Stimulated activated CD4-positive, alpha-beta T cell treated with anti-CD3 and anti-CD28 coated beads, Interleukin-4, amount 100 ng/mL, for 48 hours (primary cell): ENCODE measurements around the gene STX3.
A peak's percentile ranks its signal among the peaks of the same experiment; 100 is the strongest.
"Not testable (repeated sequence)": the region's sequence is repeated elsewhere in the genome, so short reads cannot be mapped to it uniquely, and the experiment has no call there.

ENCODE experiments used
- DNase-seq, 2 donors: peaks; one replicate each; pipeline ENCODE4 v3.0.0-alpha.2; 2020; ENCODE audit warnings: low read depth in 2 of 2

STX3 gene

GRCh38 chr11:59787816-59788215 is 32.6 kb downstream of the STX3 start:
- no peak for DNase-seq

GRCh38 chr11:59791639-59792038 is 36.5 kb downstream of the STX3 start:
- DNase-seq = no peak

- no peak for DNase-seq
These were observed 37.3 kb downstream of the STX3 start for GRCh38 chr11:59792507-59792906.

- no peak for DNase-seq
These were observed 39.2 kb downstream of the STX3 start for GRCh38 chr11:59794417-59794816.

GRCh38 chr11:59800390-59801025 is 45.3 kb downstream of the STX3 start:
- DNase-seq = no peak

- no peak for DNase-seq
These were observed 46.1 kb downstream of the STX3 start for GRCh38 chr11:59801160-59801706.

- DNase-seq = no peak
These were observed 46.9 kb downstream of the STX3 start for GRCh38 chr11:59801981-59802638.

- DNase-seq = no peak
These were observed 47.5 kb downstream of the STX3 start for GRCh38 chr11:59802639-59803176.

GRCh38 chr11:59804061-59804460 is 48.9 kb downstream of the STX3 start:
- no peak for DNase-seq

- DNase-seq = no peak
These were observed 52.0 kb downstream of the STX3 start for GRCh38 chr11:59807047-59807610.

- DNase-seq = peak; percentile 83 to 86
These were observed 55.2 kb downstream of the STX3 start, which contains the start of gene MRPL16 for GRCh38 chr11:59810189-59810910. Gene MRPL16, minus strand, starts transcription at chr11:59810778. Its CDS starts 120 bp downstream, at chr11:59810658.

- no peak for DNase-seq
These were observed 55.7 kb downstream of the STX3 start for GRCh38 chr11:59810911-59811259.

GRCh38 chr11:59812220-59812619 is 57.0 kb downstream of the STX3 start:
- DNase-seq = no peak

GRCh38 chr11:59813364-59813763 is 58.2 kb downstream of the STX3 start:
- no peak for DNase-seq

- no peak for DNase-seq
These were observed 58.8 kb downstream of the STX3 start for GRCh38 chr11:59814021-59814420.

GRCh38 chr11:59815754-59816153 is 60.6 kb downstream of the STX3 start:
- no peak for DNase-seq

- DNase-seq = not testable (repeated sequence)
These were observed 61.3 kb downstream of the STX3 start for GRCh38 chr11:59816434-59816833.

- DNase-seq = no peak
These were observed 63.4 kb downstream of the STX3 start for GRCh38 chr11:59818572-59818971.

GRCh38 chr11:59822989-59823566 is 67.9 kb downstream of the STX3 start:
- no peak for DNase-seq

- no peak for DNase-seq
These were observed 74.2 kb downstream of the STX3 start for GRCh38 chr11:59829358-59829757.

GRCh38 chr11:59833602-59834001 is 78.4 kb downstream of the STX3 start:
- DNase-seq = no peak

GRCh38 chr11:59839615-59840014 is 84.4 kb downstream of the STX3 start:
- no peak for DNase-seq
